GM18499 (cell line): Measurements from ENCODE around the gene DCAKD.
A peak's percentile ranks its signal among the peaks of the same experiment; 100 is the strongest.
"Not testable (repeated sequence)": the region's sequence is repeated elsewhere in the genome, so short reads cannot be mapped to it uniquely, and the experiment has no call there.

Experiments
- ATAC-seq: cut with Tn5 transposase; IDR thresholded peaks from one replicate; pipeline ENCODE4 v1.9.1; 2021; ENCODE audit warnings: moderate number of reproducible peaks; ENCODE audit not compliant: insufficient read depth, unreplicated experiment

The DCAKD gene

DNA sequence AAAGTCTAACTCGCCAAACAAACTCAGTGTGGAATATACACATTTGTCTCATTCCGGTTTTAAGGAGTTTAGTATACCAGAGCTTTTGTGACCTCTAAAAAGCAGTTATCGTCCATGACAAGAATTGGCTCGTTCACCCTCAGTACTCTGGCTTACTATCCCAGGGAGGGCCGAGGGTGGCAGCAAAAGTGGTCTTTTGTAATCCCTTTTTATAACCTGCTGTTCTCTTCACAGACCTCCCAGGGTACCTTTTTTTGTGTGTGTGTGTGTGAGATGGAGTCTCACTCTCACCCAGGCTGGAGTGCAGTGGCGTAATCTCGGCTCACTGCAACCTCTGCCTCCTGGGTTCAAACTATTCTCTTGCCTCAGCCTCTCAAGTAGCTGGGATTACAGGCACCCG, 18.6 kb upstream of the DCAKD start:
- no peak for ATAC-seq

DNA sequence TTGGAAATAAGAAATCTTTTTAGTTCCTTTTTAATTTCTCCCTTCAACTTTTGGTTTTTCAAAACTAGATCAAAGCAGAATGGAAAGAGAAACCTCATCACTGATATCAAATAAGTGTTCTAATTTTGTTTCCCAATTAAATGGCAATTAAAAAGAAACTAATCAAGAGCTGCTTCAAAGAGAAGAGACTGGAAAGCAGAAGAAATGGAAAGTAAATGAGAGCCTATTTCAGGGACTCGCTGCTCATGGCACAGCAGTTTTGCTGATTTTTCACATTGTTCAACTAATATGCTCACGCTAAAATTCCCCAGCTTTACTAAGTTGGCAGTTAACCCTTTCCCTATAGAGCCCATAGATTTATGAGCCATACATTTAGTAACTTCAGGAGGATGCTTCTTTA, 16.2 kb upstream of the DCAKD start:
- no peak for ATAC-seq

DNA sequence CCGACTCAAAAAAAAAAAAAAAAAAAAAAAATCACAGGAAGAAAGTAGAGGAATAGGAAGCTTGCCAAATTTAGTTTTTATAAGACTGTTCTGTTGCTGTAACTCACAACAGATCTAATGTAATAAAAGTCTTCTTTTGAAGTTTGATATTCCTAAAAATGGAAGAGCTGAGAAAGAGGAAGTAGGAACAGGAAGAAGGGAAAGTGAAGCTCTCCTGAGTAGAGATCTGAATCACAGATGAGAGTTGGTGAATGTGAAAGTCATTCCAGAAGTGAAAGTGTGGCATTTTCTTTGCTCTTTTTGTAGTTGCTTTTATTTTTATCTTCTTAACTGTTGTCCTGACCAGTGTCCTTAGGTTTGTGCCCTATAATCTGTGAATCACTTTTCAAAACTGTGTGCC, 11.8 kb upstream of the DCAKD start:
- ATAC-seq: no peak

DNA sequence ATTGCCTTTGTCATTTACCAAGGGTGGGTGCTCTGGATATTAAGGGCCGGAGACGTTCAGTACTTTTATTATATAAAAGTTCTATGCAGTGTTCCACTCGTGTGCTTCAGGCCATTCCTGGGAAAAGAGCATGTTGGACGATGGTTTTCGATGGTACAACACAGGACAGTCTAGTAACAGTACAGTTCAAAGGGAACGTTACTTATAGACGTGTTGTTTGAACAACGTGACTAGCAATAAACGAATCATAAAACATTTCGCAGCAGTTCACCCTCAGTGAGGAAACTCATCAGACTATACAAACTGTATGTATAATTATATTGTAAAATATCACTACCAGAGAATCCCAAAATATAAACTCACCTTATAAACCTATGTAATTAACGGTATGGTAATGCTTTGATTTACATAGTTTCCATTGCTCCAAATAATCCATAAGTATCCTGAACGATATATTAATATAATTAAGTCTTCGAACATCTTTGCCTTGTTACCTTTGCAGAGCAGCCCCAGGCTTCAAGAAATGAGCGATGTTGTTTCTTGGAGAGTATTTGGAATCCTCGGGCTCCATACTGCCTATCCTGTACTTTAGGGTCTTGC, 10.3 kb upstream of the DCAKD start:
- no peak for ATAC-seq

DNA sequence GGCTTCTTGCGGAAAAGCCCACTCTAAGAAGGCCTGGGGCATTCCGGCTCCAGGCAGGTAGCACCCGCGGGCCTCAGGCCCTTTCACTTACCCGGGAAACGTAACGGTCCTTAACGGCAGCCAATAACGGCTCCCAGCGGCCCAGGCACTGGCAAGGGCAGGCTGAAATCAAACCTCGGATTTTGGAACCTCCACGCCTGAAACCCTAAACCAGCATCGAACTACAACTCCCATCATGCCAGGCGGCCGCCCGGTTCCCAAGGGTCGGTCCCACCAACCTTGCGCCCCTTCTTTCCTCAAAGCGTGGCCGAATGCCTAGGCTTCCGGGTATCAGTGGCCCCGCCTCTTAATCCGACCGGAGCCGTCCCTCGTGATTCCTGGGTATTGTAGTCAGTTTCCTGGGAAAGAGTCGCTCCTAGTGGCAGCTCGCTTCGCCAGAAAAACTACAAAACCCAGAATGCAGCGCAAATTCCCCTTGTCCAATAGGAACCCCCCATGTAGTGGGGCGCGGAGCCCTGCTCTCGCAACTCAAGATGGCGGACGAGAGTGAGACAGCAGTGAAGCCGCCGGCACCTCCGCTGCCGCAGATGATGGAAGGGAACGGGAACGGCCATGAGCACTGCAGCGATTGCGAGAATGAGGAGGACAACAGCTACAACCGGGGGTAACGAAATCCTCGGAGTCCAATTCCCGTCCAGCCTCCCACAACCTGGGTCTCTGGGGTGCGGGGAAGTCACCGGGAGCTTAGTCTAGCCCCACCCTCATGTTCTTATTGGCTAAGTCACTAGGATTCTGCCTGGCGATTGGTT, 9.6 kb upstream of the DCAKD start, which contains the start of gene NMT1:
NMT1 (plus strand) TSS at position 521 of the 809 bp plus-strand sequence; CDS start at position 534, 13 bp downstream.
- peak; percentile 79 for ATAC-seq

DNA sequence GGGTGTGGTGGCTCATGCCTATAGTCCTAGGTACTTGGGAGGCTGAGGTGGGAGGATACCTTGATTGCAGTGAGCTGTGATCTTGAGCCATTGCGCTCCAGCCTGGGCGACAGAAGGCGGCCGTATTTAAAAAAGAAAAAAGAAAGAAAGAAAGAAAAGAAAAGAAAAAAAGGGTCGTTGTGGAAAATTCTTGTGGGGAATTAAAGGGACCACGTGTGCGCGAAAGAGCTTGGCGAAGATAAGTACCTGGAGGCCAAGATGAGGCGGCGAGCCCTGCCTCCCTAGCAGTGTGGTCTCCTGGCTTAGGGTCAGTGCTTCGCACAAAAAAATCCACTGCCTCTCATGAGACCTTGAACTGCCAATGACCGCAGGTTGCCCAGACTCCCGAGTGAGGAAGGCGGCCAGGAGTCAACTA, 9.0 kb upstream of the DCAKD start:
- ATAC-seq: no peak

DNA sequence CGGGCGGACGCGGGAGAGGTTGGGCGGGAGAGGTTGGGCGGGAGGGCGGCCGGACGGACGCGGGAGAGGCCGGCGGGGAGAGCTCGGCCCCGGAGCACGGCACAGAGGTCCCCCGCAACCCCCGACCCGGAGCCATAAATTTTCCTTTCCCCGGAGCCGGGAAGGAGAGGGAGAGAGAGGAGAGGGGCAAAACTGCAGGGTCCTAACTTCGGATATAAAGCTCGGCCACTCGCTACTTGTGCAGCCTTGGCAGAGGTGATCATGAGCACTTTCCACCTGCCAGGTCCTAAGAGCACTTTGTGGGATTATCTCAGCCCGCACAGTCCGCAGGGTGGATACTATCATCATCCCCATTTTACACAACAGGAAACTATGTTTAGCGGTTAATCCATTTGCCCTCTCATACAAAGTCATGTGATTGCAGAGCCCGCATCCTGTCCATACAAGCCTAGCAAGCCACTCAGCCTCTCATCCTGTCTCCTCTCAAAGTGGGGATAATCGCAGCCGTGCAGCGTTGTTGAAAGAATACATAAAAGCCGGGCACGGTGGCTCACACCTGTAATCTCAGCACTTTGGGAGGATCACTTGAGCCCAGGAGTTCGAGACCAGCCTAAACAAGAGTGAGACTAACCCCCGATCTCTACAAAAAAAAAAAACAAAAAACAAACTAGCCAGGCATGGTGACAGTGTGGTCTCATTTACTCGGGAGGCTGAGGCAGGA, 780 bp upstream of the DCAKD start:
- ATAC-seq: no peak

DNA sequence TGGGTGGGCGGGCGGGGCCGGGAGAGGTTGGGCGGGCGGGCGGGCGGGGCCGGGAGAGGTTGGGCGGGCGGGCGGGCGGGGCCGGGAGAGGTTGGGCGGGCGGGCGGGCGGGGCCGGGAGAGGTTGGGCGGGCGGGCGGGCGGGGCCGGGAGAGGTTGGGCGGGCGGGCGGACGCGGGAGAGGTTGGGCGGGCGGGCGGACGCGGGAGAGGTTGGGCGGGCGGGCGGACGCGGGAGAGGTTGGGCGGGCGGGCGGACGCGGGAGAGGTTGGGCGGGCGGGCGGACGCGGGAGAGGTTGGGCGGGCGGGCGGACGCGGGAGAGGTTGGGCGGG, 254 bp upstream of the DCAKD start:
- not testable (repeated sequence) for ATAC-seq

DNA sequence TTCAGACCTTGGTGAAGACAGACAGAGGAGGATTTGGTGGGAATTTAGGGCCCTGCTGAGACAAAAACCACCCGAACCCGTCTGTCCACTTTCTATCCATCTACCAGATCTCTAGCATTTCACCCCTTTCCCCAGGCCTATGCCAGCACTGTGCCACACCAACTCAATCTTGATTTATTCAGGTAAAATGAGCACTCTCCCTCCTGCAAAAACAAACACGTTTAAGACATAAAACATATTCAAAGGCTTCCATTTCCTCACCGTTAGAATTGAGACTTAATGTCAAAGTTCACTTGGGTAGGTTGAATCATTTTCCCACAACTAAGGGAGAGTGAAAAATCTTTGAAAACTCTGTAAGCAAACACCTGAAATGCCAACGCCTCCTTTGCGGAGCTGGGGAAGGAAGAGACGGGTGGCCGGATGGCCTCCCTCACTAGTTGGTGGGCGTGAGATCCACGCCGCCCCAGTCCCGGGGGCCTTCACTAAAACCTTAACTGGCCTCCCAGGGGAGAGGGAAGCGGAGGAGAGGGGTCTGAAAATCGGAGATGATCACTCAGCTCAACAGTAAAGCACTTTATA, 862 bp downstream of the DCAKD start:
- ATAC-seq: no peak

DNA sequence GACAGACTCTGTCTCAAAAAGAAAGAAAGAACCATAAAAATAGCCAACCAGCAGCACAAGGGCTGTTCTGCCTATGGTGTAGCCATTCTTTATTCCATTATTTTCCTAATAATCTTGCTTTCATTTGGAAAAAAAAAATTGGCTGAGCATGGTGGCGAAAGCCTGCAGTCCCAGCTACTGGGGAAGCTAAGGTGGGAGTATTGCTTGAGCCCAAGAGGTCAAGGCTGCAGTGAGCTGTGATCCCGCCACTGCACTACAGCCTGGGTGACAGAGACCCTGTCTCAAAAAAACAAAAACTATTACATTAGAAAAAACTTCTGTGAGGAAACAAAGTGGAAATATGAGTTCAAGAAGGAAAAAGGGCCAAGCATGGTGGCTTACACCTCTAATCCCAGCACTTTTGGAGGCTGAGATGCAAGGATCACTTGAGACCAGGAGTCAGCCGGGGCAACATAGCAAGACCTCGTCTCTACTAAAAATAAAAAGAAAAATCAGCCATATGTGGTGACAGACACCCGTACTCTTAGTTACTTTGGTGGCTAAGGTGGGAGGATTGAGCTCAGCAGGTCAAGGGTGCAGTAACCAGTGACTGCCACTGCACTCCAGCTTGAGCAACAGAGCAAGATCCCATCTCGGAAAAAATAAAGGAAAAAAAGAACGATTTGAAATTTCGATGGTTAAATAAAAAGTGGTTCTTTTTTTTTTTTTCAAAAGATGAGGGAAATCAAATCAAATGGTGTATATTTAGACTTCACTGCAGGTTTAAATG, 2.5 kb downstream of the DCAKD start:
- no peak for ATAC-seq

DNA sequence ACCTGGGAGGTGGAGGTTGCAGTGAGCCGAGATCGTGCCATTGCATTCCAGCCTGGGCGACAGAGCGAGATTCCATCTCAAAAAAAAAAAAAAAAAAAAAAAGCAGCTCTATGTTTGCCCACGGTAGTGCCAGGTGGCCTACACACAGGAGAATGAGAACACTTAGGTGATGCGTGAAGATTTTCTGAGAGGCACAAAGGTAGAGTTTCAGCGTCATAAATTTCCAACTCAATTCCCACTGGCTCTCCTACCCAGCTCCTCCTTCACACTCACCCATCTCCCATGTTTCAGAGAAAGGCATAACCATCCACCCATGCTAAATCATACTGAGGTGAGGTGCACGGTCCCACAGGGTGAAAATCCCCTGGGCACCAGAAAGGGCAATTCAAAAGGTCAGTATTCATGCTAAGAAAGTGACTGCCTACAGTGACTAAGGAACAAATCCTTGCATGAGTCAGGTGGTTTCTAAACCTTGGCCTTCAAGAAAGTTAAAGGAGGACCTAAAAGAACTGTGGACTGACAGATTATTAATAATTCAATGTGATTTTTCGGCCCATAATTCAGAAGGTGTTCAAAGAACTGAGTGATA, 4.8 kb downstream of the DCAKD start:
- no peak for ATAC-seq

DNA sequence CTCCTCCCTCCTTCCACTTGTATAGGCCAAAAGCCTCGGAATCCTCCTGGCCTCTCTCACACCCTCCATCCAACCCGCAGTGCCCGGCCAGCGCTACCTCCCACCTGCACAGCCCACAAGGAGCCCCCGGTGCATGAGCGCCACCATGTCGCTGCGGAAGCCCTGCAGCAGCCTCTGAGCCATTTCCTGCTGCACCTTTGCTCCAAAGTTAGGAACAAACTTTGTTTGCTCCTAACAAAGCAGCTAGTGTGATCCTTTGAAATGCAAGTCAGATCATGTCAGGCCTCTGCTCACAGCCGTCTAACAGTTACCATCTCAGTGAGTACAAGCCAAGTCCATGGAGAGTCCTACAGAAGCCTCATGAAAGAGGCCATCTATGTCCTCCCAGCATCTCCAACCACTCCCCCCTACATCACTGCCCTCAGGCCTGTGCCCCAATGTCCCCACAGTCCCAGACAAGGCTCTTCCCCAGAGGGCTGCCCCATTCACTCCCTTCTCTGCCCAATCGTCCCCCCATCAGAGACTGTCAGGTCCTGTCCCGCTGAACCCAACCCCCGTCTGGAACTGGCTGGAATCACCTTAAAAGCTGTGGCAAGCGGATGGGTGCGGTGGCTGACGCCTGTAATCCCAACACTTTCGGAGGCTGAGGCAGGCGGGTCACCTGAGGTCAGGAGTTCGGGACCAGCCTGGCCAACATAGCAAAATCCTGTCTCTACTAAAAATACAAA, 7.5 kb downstream of the DCAKD start:
- ATAC-seq: no peak

DNA sequence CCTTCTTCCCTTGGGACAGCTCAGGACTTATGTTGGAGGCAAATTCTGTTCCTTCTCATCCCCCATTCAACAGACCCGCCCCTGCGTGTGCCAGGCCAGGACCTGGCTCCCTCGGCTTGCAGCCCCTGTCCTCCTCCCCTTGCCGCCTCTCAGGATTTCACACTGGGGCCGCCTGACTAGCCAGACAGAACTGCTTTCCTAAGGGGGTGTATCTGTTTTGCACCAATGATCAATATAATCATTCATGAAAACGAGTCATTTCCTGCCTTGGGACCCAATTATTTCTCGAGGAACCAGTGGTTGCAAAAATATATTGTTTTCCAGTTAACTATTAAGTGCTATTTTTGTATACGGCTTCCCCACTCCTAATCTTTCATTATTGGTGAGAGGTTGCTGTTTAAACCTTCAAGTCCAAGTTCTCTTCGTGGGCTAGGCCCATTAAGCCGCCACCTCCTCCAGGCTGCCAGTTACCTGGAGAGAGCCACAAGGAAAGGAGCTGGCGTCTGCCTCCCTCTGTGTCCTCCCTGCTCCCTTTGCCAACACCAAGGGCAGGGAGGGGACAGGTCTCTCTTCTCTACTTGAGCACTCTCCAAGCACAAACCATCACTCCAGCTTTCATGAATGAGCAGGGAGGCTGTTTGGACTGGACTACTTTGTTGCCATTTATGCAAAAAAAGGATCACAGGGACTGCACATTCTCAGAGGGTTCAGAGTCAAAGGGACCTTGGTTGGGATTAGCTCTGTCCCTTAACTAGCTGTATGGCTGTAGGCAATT, 8.9 kb downstream of the DCAKD start:
- ATAC-seq: no peak

DNA sequence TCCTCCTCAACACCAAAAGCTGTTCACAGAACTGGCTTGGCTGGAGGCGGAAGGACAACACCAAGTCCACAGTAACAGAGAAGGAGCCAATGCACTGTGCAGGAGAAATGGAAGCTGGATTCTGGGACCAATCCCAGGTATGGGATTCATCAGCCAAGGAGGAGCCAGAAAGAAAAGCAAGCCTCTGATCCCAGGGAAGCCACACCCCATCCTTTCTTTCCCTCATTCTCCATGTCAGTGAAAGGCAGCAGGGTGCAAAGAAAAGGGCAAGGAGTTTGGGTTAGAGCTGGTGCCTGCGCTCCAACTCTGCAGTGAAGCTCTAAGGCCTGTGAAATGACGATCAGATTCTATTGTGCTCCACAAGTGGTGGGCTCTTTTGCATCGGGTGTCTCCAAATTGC, 11.0 kb downstream of the DCAKD start:
- no peak for ATAC-seq

DNA sequence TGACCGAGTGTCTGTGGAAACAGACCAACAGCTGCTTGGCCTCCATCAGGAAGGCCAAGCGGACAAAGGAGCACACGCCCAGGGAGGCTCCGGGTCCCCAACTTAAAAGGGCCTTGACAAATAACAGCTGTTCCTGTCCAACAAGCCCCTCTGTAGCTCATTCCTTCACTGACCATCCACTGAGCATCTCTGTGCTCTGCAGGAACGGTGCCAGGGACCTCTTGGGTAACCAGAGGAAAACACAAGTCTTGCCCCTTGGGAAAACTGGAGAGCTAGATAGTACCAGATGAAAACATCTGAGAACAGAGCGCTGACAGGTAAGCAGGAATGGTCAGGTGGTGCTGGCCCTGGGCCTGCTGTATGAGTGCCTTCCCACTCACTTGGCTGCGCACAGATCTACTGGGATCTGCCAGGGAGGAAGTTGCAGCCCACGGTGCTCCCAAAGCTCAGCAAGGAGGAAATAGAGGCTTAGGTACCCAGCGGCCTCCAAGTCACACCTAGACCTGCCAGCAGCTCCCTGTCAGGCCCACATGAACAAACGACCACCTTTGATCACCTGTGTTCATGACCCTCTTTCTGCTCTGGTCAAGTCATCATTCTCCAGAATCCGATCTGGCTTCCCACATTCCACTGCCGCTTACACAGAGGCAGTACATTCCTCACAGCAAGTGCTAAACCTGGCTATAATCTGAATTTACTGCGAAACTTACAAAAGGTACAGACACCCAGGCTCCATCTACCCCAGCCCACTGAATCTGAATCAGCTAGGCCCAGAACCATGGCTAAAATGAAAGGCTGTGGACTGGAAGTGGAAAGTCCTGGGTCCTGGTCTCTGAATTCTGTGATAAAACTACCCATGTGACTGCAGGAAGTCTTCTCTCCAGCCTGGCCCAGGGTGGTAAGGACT, 12.5 kb downstream of the DCAKD start:
- ATAC-seq: no peak

DNA sequence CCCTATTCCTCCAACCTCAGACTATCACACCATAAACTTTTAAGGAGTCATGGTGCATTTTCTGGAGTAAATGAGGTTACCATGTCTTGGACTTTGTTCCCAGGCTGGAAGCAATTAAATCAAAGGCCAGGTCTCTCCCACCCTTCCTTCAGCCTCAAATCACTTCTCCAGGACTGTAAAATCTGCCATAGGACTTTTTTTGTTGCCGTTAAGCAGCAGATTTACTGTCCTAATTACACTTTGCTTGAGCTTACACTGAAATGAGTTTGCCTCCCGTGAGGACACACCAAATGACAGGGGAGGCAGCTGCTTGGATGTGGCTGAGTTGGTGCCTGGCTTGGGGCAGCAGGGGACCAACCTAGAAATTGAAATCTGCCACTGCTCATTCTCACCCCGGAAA, 14.7 kb downstream of the DCAKD start:
- ATAC-seq: no peak

DNA sequence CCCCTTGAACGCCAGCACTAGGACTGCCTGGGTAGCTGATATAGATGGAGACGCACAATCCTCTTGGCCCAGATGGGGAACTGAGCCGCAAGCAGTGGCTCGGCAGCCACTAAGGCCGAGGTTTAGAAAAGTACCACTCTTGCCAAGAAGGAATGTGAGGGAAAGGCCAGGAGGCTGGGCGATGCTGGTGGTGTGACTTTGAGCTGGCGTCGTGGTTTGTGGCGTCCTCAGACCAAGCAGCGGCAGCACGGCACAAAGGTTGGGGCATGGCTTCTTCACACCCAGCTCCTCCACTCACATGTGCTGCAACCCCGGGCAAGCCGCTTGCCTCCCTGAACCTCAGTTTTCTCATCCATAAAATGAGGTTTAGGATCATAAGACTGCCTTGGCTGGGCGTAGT, 15.6 kb downstream of the DCAKD start:
- no peak for ATAC-seq

DNA sequence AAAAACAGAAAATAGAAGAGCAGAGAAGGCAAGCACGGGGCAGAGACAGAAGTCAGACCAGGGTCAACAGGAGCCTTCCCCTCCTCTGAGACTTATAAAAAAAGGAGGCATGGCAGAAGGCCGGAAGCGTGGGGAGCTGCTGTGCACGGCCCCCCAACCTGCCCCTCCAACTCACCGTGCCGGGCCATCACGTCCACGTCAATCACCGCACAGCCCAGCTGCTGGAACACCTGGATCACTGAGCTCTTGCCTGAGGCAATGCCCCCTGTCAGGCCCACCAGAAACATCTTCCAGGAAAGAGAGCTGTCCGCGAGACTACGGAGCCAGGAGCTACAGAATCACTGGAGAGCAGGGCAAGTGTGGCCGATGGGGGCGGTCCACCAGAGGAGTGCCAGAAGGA, 16.8 kb downstream of the DCAKD start:
- no peak for ATAC-seq
